Measurements from ENCODE around the gene EIF1. TPM values are rescaled to one million over a fixed set of nuclear protein-coding genes. Genes with fewer than 3 reads are reported as not detected.

Gene EIF1
- total RNA-seq, 1 experiment from 2014 or later = 172 TPM

DNA sequence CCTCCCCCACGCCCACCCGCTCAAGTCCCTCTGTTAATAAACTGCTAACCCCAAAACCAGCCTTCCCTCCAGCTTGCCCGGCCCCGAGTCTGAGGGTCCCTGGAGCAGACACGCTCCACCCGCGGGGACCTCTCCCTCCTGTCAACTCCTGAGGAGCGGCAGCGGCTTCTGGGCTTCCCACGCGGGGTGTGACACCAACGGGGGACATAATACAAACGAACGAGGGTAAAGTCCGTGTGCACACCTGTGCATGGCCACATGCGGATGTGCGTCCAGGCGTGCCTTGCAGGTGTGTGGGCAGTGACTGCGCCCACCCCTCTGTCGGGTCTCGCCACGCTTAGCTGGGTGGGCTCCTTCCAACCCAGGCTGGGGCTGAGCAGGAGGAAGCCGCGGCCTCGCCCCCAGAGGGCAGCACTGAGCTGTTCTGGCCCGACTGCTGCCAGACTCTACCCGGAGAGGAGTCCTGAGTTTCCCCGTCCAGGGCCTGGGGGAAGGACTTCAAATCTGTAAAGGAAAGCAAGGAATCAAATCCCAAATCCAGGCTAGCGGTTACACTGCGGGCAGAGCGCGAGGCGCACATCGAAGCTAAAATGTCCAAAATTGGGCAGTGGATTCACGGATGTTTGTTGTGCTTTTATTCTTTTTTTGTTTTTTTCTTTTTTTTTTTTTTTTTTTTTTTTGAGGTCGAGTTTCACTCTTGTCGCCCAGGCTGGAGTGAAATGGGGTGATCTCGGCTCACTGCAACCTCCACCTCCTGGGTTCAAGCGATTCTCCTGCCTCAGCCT lies 40.1 kb upstream of the EIF1 start:
- peak overlapping the region; percentile 54; the same call in 1 of the 2 replicates for H3K9ac ChIP-seq (ENCODE audit: low read length)
- H3K36me3 ChIP-seq (ENCODE audit: insufficient read depth, low read length) = no peaks in the 10 kb centered on the region
- H4K20me1 ChIP-seq (ENCODE audit: insufficient read depth, low read depth, low read length) = no peaks in the 10 kb centered on the region
- no peaks in the 10 kb centered on the region for H3K9me2 ChIP-seq (replicated peaks; ENCODE audit: insufficient read depth, low read length)
- no peak overlapping the region for H3K4me3 ChIP-seq (ENCODE audit: low read length)
- peaks cover 10% of the 10 kb centered on the region for H3K4me1 ChIP-seq (ENCODE audit: low read length)
- H3K27ac ChIP-seq (ENCODE audit: low read length) = no peak overlapping the region
- H3K9me3 ChIP-seq (ENCODE audit: low read length) = no peaks in the 10 kb centered on the region
- no peak overlapping the region for H2AFZ ChIP-seq (ENCODE audit: low read length)
- H3K27me3 ChIP-seq (ENCODE audit: low read length) = no peaks in the 10 kb centered on the region
- H3K79me2 ChIP-seq (ENCODE audit: low read length) = no peaks in the 10 kb centered on the region
- peak overlapping the region; percentile 53 for H3K4me2 ChIP-seq (ENCODE audit: low read depth, low read length, poor library complexity, severe bottlenecking)
- DNase-seq = peak; percentile 92

DNA sequence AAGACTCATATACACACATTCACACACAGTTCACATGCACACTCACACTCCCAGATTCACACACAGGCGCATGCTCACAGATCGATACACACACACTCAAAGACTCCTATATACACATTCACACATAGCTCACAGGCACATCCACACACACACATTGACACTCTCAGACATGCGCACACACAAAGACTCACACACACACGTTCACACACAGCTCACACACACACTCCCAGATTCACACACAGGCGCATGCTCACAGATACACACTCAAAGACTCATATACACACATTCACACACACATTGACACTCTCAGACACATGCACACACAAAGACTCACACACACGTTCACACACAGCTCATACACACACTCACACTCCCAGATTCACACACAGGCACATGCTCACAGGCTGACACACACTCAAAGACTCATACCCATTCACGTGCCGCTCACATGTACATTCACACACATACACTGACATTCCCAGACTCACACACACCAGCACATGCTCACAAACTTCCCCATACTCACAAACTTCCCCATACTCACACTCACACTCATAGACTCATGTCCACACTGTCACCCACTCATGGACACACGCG lies 38.7 kb upstream of the EIF1 start:
- Histone ChIP-seq H3K9ac (ENCODE audit: low read length) (no peak overlapping the region), H3K36me3 (ENCODE audit: insufficient read depth, low read length) (no peaks in the 10 kb centered on the region), H3K4me3 (ENCODE audit: low read length) (no peak overlapping the region), H2AFZ (ENCODE audit: low read length) (no peak overlapping the region), H3K27ac (ENCODE audit: low read length) (no peak overlapping the region), H3K4me2 (ENCODE audit: low read depth, low read length, poor library complexity, severe bottlenecking) (no peak overlapping the region), H4K20me1 (ENCODE audit: insufficient read depth, low read depth, low read length) (no peaks in the 10 kb centered on the region), H3K27me3 (ENCODE audit: low read length) (no peaks in the 10 kb centered on the region), H3K79me2 (ENCODE audit: low read length) (no peaks in the 10 kb centered on the region), H3K4me1 (ENCODE audit: low read length) (peaks cover 10% of the 10 kb centered on the region), H3K9me3 (ENCODE audit: low read length) (no peaks in the 10 kb centered on the region), H3K9me2 (replicated peaks; ENCODE audit: insufficient read depth, low read length) (no peaks in the 10 kb centered on the region)
- DNase-seq = no peak

DNA sequence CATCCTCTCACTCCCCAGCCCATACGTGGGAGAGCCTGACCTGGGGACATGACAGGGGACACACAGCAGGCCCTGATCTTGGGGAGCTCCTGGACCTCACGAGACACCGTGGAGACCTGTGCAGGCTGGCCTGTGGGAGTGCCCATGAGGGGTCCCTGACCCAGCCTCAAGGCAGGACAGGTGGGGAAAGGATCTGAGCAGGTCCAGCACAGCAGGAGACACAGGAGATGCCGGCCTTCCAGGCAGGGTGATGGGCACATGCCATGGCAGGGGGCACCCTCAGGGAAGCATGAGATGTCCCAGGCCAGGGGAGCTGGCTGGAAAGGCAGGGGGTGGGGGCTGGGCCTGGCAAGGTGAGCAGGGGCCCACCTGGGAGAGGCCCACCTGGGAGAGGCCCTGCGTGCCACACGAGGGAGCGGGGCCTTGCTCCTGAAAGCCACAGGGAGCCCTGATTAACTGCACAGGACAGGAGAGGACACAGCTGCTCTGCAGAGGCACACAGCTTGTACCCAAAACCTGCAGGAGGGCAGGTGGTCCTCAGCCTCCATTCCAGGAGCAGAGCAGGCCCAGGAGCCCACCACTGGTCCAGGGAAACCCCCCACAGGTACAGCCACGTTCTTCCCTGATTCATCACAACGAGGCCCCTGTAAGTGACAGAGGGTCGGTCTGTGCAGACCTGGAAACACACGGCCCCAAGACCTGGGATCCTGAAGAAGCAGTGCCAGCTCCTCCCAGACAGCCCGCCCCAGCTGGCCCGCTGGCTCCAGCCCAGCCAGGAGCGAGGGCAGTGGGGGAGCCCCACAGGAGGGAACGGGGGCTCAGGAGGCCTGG lies 37.7 kb upstream of the EIF1 start:
- Histone ChIP-seq H3K4me3 (ENCODE audit: low read length) (no peak overlapping the region), H3K27me3 (ENCODE audit: low read length) (no peaks in the 10 kb centered on the region), H3K4me1 (ENCODE audit: low read length) (peaks cover 10% of the 10 kb centered on the region), H2AFZ (ENCODE audit: low read length) (no peak overlapping the region), H3K9ac (ENCODE audit: low read length) (no peak overlapping the region), H3K4me2 (ENCODE audit: low read depth, low read length, poor library complexity, severe bottlenecking) (no peak overlapping the region), H3K36me3 (ENCODE audit: insufficient read depth, low read length) (no peaks in the 10 kb centered on the region), H3K9me2 (replicated peaks; ENCODE audit: insufficient read depth, low read length) (no peaks in the 10 kb centered on the region), H4K20me1 (ENCODE audit: insufficient read depth, low read depth, low read length) (no peaks in the 10 kb centered on the region), H3K79me2 (ENCODE audit: low read length) (no peaks in the 10 kb centered on the region), H3K27ac (ENCODE audit: low read length) (no peak overlapping the region), H3K9me3 (ENCODE audit: low read length) (no peaks in the 10 kb centered on the region)
- DNase-seq = no peak

DNA sequence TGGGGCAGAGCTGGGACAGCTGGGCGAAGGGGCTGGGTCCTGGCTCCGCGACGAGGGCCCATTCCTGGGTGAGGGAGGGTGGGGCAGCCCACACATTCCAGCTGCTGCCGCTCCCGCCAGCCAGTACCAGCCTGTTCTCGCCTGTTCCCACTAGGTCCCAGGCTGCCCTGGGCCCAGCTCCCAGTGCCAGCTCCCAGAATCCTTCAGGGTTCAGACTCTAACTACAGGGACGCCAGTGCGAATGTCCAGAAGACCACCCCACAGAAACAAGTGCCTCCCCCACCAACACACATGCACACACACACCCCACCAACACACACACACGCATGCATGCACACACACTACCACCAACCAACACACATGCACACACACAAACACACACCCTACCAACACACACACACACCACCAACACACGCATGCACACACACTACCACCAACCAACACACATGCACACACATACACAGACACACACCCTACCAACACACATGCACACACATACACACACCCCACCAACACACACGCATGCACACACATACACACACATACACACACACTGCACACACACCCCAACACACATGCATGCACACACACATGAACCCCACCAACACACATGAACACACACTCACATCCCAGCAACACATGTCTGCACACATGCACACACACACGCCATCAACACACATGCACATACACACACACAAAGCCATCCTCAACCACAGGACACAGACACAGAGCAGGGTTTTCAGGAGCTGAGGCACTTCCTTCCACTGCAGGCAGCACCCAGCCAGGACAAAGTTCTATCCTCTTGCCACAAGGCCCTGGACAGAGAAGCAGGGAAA lies 36.8 kb upstream of the EIF1 start:
- no peak overlapping the region for H3K4me2 ChIP-seq (ENCODE audit: low read depth, low read length, poor library complexity, severe bottlenecking)
- no peaks in the 10 kb centered on the region for H3K9me2 ChIP-seq (replicated peaks; ENCODE audit: insufficient read depth, low read length)
- H3K36me3 ChIP-seq (ENCODE audit: insufficient read depth, low read length) = no peaks in the 10 kb centered on the region
- no peaks in the 10 kb centered on the region for H3K9me3 ChIP-seq (ENCODE audit: low read length)
- DNase-seq = no peak
- peaks cover 10% of the 10 kb centered on the region for H3K4me1 ChIP-seq (ENCODE audit: low read length)
- no peak overlapping the region for H3K9ac ChIP-seq (ENCODE audit: low read length)
- H4K20me1 ChIP-seq (ENCODE audit: insufficient read depth, low read depth, low read length) = no peaks in the 10 kb centered on the region
- no peaks in the 10 kb centered on the region for H3K27me3 ChIP-seq (ENCODE audit: low read length)
- H3K79me2 ChIP-seq (ENCODE audit: low read length) = no peaks in the 10 kb centered on the region
- H3K4me3 ChIP-seq (ENCODE audit: low read length) = no peak overlapping the region
- H2AFZ ChIP-seq (ENCODE audit: low read length) = no peak overlapping the region
- H3K27ac ChIP-seq (ENCODE audit: low read length) = no peak overlapping the region

DNA sequence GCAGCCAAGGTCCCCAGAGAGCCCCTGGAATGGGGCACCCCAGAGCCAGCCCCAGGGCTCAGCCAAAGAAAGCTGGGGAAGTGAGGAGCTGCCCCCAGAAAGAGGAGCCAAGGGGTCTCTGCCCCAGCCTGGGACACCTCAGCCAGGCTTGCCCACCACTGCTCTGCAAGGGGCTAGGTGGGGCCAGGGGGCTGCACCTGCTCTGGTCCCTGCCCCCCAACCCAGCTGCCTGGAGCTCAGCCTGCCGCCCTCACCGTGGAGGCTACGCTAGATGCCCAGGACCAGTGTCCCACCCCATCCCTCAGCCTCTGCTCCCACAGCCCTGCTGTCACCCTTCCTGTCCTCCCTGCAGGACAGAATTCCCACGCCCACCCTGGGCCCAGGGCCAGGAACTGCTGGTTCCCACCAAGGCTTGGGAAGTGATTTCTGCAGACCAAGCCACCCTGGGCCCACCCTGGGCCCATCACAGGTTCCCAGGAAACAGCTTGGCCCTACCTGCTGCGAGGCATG lies 36.2 kb upstream of the EIF1 start:
- no peaks in the 10 kb centered on the region for H3K27me3 ChIP-seq (ENCODE audit: low read length)
- H3K4me1 ChIP-seq (ENCODE audit: low read length) = peaks cover 10% of the 10 kb centered on the region
- H2AFZ ChIP-seq (ENCODE audit: low read length) = no peak overlapping the region
- DNase-seq = no peak
- no peaks in the 10 kb centered on the region for H4K20me1 ChIP-seq (ENCODE audit: insufficient read depth, low read depth, low read length)
- no peak overlapping the region for H3K9ac ChIP-seq (ENCODE audit: low read length)
- no peak overlapping the region for H3K27ac ChIP-seq (ENCODE audit: low read length)
- H3K36me3 ChIP-seq (ENCODE audit: insufficient read depth, low read length) = no peaks in the 10 kb centered on the region
- H3K9me2 ChIP-seq (replicated peaks; ENCODE audit: insufficient read depth, low read length) = no peaks in the 10 kb centered on the region
- H3K4me2 ChIP-seq (ENCODE audit: low read depth, low read length, poor library complexity, severe bottlenecking) = no peak overlapping the region
- H3K4me3 ChIP-seq (ENCODE audit: low read length) = no peak overlapping the region
- H3K9me3 ChIP-seq (ENCODE audit: low read length) = no peaks in the 10 kb centered on the region
- H3K79me2 ChIP-seq (ENCODE audit: low read length) = no peaks in the 10 kb centered on the region

DNA sequence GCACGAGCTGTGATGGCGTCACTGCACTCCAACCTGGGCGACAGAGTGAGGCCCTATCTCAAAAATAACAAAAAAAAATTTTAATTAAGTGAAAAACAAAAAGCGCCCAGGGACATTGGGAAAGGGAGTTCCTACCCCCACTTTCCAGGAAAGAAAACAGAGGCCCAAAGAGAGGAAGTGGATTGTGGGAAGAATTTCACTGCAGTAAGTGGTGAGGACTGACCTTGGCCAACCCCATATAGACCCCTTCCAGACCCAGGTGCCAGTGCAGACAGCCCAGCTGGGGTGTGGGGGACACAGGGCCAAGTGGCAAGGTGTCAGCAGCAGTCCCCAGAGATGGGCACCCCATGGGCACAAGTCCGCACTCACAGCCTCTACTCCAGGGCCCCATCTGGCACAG lies 35.3 kb upstream of the EIF1 start:
- no peaks in the 10 kb centered on the region for H3K9me3 ChIP-seq (ENCODE audit: low read length)
- H3K4me2 ChIP-seq (ENCODE audit: low read depth, low read length, poor library complexity, severe bottlenecking) = no peak overlapping the region
- no peaks in the 10 kb centered on the region for H3K9me2 ChIP-seq (replicated peaks; ENCODE audit: insufficient read depth, low read length)
- no peak overlapping the region for H3K9ac ChIP-seq (ENCODE audit: low read length)
- H3K4me1 ChIP-seq (ENCODE audit: low read length) = peaks cover 4% of the 10 kb centered on the region
- H3K27ac ChIP-seq (ENCODE audit: low read length) = no peak overlapping the region
- no peak overlapping the region for H3K4me3 ChIP-seq (ENCODE audit: low read length)
- H3K27me3 ChIP-seq (ENCODE audit: low read length) = no peaks in the 10 kb centered on the region
- H3K36me3 ChIP-seq (ENCODE audit: insufficient read depth, low read length) = no peaks in the 10 kb centered on the region
- no peak for DNase-seq
- H4K20me1 ChIP-seq (ENCODE audit: insufficient read depth, low read depth, low read length) = no peaks in the 10 kb centered on the region
- no peak overlapping the region for H2AFZ ChIP-seq (ENCODE audit: low read length)
- no peaks in the 10 kb centered on the region for H3K79me2 ChIP-seq (ENCODE audit: low read length)

DNA sequence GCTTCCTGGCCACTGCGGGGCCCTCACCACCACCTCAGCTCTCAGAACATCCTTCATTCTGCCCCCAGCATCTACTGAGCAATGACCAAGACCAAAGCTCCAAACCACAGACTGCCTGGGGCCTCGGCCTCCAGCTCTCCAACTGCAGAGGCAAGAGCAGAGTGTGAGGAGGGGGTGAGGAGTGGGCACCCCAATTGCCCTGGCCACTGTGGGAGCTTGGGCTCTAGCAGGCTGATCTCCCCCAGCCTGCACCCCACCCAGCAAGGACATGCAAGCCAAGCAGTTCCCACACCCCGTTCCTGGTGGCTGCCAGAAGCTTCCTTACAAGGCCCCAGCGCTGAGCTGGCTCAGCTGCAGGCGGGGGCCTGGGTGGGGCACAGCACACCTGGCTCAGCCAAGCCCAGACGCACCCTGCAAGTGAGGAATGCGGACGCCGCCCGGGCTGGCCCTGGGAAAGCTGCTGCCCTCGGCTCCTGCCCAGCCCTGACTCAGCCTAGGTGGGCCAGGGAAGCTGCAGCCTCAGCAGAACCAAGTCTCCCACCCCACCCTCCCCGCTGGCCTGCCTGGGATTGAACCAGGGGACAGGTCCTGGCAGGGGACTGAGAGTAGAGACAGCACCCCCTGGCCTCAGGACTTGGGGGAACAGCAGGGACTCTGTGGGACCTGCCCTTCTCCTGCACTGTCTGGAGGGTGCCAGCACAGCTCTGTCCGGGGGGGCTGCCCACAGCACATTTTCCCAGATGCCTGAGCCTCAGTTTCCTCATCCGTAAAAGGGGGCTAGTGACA lies 34.6 kb upstream of the EIF1 start:
- Histone ChIP-seq H3K4me2 (ENCODE audit: low read depth, low read length, poor library complexity, severe bottlenecking) (no peak overlapping the region), H3K4me3 (ENCODE audit: low read length) (no peak overlapping the region), H3K9me3 (ENCODE audit: low read length) (no peaks in the 10 kb centered on the region), H3K36me3 (ENCODE audit: insufficient read depth, low read length) (no peaks in the 10 kb centered on the region), H3K4me1 (ENCODE audit: low read length) (no peaks in the 10 kb centered on the region), H3K9me2 (replicated peaks; ENCODE audit: insufficient read depth, low read length) (no peaks in the 10 kb centered on the region), H3K79me2 (ENCODE audit: low read length) (no peaks in the 10 kb centered on the region), H3K9ac (ENCODE audit: low read length) (no peak overlapping the region), H3K27ac (ENCODE audit: low read length) (no peak overlapping the region), H2AFZ (ENCODE audit: low read length) (no peak overlapping the region), H4K20me1 (ENCODE audit: insufficient read depth, low read depth, low read length) (no peaks in the 10 kb centered on the region), H3K27me3 (ENCODE audit: low read length) (no peaks in the 10 kb centered on the region)
- no peak for DNase-seq

Data from Karpas-422 (cell line).